Natural killer cell (primary cell): ENCODE data around the gene C12orf43. TPM values are rescaled to one million over a fixed set of nuclear protein-coding genes. Genes with fewer than 3 reads are reported as not detected.

Experiments
- ATAC-seq, 3 donors: fragments of 150-1000 bp in 2 of 3; fragments of 200-7000 bp in 1 of 3; cut with Tn5 transposase; 1 replicate in 1 of 3; 2 replicates in 2 of 3; pipeline ENCODE4 v1.10.0; 2021; ENCODE audit warnings: mild to moderate bottlenecking in 2 of 3, moderate library complexity in 2 of 3
- DNase-seq, 2 donors: peaks; one replicate each; pipeline versions ENCODE4 v3.0.0 to v3.0.0-alpha.2; 2013 to 2021; ENCODE audit warnings: mixed read lengths in 1 of 2
- H3K27ac ChIP-seq: one replicate; pipeline ENCODE4 v1.5.1; 2013; ENCODE audit warnings: mild to moderate bottlenecking, low read length
- H3K27me3 ChIP-seq: one replicate; pipeline ENCODE4 v1.6.1; 2013; ENCODE audit warnings: low read length; ENCODE audit not compliant: control insufficient read depth, insufficient read depth
- H3K36me3 ChIP-seq: one replicate; pipeline ENCODE4 v1.6.1; 2013; ENCODE audit warnings: low read length; ENCODE audit not compliant: control insufficient read depth, insufficient read depth
- H3K4me1 ChIP-seq: one replicate; pipeline ENCODE4 v1.6.1; 2013; ENCODE audit warnings: low read length; ENCODE audit not compliant: control insufficient read depth, insufficient read depth
- H3K4me3 ChIP-seq: one replicate; pipeline ENCODE4 v1.5.1; 2013; ENCODE audit warnings: low read length
- H3K9me3 ChIP-seq: one replicate; pipeline ENCODE4 v1.6.1; 2013; ENCODE audit warnings: low read length; ENCODE audit not compliant: control insufficient read depth, insufficient read depth
- H3K27ac Mint-ChIP-seq, 2 donors: one replicate each; pipeline ENCODE4 v1.8.0; 2022; ENCODE audit warnings: mild to moderate bottlenecking in 2 of 2, mixed read lengths in 2 of 2, moderate library complexity in 1 of 2
- H3K27me3 Mint-ChIP-seq, 2 donors: one replicate each; pipeline ENCODE4 v1.8.0; 2022; ENCODE audit warnings: low read depth in 2 of 2, mixed read lengths in 2 of 2
- H3K36me3 Mint-ChIP-seq: one replicate; pipeline ENCODE4 v1.8.0; 2022; ENCODE audit warnings: mixed read lengths
- H3K4me1 Mint-ChIP-seq, 2 donors: one replicate each; pipeline ENCODE4 v1.8.0; 2022; ENCODE audit warnings: mixed read lengths in 2 of 2
- H3K4me3 Mint-ChIP-seq: one replicate; pipeline ENCODE4 v1.8.0; 2022; ENCODE audit warnings: mild to moderate bottlenecking, moderate library complexity, mixed read lengths
- H3K9me3 Mint-ChIP-seq, 2 donors: one replicate each; pipeline ENCODE4 v1.8.0; 2022; ENCODE audit warnings: mixed read lengths in 2 of 2
- WGBS: methylation state at CpG from one replicate; pipeline ENCODE4 v1.1.7; 2013; ENCODE audit warnings: missing lambda C conversion rate; ENCODE audit not compliant: insufficient coverage; 5-methylcytosine and 5-hydroxymethylcytosine counted together
- intact Hi-C: fragments of 100-400 bp; cut with micrococcal nuclease; formaldehyde crosslinking; loops from one replicate; pipeline ENCODE4 v1.14.2; 2022
- total RNA-seq, 4 donors: library from RNA; stranded (reverse); fragments of 120-200 nt in 1 of 4; gene quantifications; one replicate each; pipeline versions ENCODE4 v1.2.3 to v1.2.4, GENCODE V29; 2013 to 2022
- TF ChIP-seq, protein P1 (sequence below): fragments of 200-600 bp; IDR thresholded peaks from one replicate; pipeline ENCODE4 v1.8.0; 2022; ENCODE audit warnings: antibody characterized with exemption

C12orf43 gene
- total RNA-seq, 3 donors from 2014 or later (not counting 1 experiment from before 2014, with no cell fraction given), result 16.0 to 19.9 (median 18.0) TPM

GRCh38 chr12:120989687-120990086, 26.6 kb downstream of the C12orf43 start:
- ATAC-seq (no peak), DNase-seq (no peak)
- no peak overlapping the region for H3K27ac ChIP-seq
- TF ChIP-seq, protein P1, sequence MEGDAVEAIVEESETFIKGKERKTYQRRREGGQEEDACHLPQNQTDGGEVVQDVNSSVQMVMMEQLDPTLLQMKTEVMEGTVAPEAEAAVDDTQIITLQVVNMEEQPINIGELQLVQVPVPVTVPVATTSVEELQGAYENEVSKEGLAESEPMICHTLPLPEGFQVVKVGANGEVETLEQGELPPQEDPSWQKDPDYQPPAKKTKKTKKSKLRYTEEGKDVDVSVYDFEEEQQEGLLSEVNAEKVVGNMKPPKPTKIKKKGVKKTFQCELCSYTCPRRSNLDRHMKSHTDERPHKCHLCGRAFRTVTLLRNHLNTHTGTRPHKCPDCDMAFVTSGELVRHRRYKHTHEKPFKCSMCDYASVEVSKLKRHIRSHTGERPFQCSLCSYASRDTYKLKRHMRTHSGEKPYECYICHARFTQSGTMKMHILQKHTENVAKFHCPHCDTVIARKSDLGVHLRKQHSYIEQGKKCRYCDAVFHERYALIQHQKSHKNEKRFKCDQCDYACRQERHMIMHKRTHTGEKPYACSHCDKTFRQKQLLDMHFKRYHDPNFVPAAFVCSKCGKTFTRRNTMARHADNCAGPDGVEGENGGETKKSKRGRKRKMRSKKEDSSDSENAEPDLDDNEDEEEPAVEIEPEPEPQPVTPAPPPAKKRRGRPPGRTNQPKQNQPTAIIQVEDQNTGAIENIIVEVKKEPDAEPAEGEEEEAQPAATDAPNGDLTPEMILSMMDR, result no peak
- intact Hi-C loops, result no loop called here
- Mint-ChIP-seq H3K9me3 (peaks cover 0 to 3% of the 10 kb centered on the region in 2 donors), H3K27me3 (peaks cover 3% of the 10 kb centered on the region in 2 donors), H3K36me3 (no peaks in the 10 kb centered on the region), H3K4me3 (no peak overlapping the region), H3K27ac (no peak overlapping the region), H3K4me1 (no peaks in the 10 kb centered on the region)
- 85% methylated on average over 3 of the region's 3 CpGs for WGBS
- H3K9me3 ChIP-seq, result no peaks in the 10 kb centered on the region
- no peaks in the 10 kb centered on the region for H3K36me3 ChIP-seq
- no peaks in the 10 kb centered on the region for H3K27me3 ChIP-seq
- no peaks in the 10 kb centered on the region for H3K4me1 ChIP-seq
- no peak overlapping the region for H3K4me3 ChIP-seq

DNA sequence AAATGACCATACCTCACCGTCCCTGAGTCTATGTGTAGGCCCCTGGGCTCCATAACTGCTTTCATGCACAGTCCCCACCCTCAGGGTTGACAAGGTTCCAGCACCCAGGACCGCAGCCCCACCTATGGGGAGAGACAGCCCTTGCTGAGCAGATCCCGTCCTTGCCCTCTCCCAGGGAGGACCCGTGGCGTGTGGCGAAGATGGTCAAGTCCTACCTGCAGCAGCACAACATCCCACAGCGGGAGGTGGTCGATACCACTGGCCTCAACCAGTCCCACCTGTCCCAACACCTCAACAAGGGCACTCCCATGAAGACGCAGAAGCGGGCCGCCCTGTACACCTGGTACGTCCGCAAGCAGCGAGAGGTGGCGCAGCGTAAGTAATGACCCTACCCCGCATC, 27.6 kb downstream of the C12orf43 start:
- H3K27ac Mint-ChIP-seq, result no peak overlapping the region
- H3K4me1 Mint-ChIP-seq, result no peaks in the 10 kb centered on the region
- Histone ChIP-seq H3K4me1 (no peaks in the 10 kb centered on the region), H3K27ac (no peak overlapping the region), H3K4me3 (no peak overlapping the region), H3K27me3 (no peaks in the 10 kb centered on the region), H3K36me3 (no peaks in the 10 kb centered on the region), H3K9me3 (no peaks in the 10 kb centered on the region)
- no peak for ATAC-seq
- peaks cover 0 to 3% of the 10 kb centered on the region in 2 donors for H3K9me3 Mint-ChIP-seq
- peaks cover 0 to 3% of the 10 kb centered on the region in 2 donors for H3K27me3 Mint-ChIP-seq
- H3K4me3 Mint-ChIP-seq, result no peak overlapping the region
- no peaks in the 10 kb centered on the region for H3K36me3 Mint-ChIP-seq
- intact Hi-C loops, result no loop called here
- no peak for DNase-seq
- WGBS, result 90% methylated on average over 17 of the region's 17 CpGs
- TF ChIP-seq, protein P1, result no peak

GRCh38 chr12:120988234-120988633, 28.1 kb downstream of the C12orf43 start:
- Histone ChIP-seq H3K27ac (no peak overlapping the region), H3K4me1 (no peaks in the 10 kb centered on the region), H3K27me3 (no peaks in the 10 kb centered on the region), H3K4me3 (no peak overlapping the region), H3K9me3 (no peaks in the 10 kb centered on the region), H3K36me3 (no peaks in the 10 kb centered on the region)
- no peak overlapping the region for H3K4me3 Mint-ChIP-seq
- no peak for DNase-seq
- H3K9me3 Mint-ChIP-seq, result peaks cover 0 to 3% of the 10 kb centered on the region in 2 donors
- no peaks in the 10 kb centered on the region for H3K36me3 Mint-ChIP-seq
- peaks cover 0 to 3% of the 10 kb centered on the region in 2 donors for H3K27me3 Mint-ChIP-seq
- no peak overlapping the region for H3K27ac Mint-ChIP-seq
- no peaks in the 10 kb centered on the region for H3K4me1 Mint-ChIP-seq
- ATAC-seq, result no peak
- intact Hi-C loops, result no loop called here
- 92% methylated on average over 4 of the region's 4 CpGs for WGBS
- TF ChIP-seq, protein P1, result no peak

DNA sequence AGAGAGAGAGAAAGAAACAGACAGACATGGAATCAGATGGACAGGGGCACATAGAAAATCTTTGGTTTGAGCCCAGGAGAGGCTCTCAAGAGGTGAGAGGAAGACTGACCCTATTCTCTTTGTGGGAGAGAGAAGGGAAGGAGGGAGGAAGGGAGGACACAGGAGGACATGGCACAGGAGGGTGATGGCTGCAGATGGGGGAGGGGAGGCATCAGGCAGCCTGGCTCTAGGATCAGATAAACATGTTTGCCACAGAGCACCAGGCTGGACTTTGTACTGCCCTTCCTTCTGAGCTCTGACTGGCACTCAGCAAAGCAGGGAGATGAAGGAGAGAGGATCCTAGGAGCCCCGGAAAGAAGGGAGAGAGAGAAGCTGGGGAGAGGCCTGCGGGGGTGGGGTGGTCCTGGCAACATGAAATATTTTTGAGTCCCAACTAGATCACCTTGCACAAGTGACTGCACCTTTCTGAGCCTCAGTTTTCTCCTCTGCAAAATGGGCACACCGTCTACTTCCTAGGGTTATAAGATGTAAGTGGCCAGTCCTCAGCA, 31.9 kb downstream of the C12orf43 start:
- H3K27ac ChIP-seq, result no peak overlapping the region
- TF ChIP-seq, protein P1, result no peak
- Mint-ChIP-seq H3K9me3 (peaks cover 0 to 3% of the 10 kb centered on the region in 2 donors), H3K4me1 (no peaks in the 10 kb centered on the region), H3K4me3 (no peak overlapping the region), H3K36me3 (no peaks in the 10 kb centered on the region), H3K27ac (no peak overlapping the region), H3K27me3 (peaks cover 0 to 3% of the 10 kb centered on the region in 2 donors)
- intact Hi-C loops, result no loop called here
- 100% methylated on average over 3 of the region's 3 CpGs for WGBS
- no peaks in the 10 kb centered on the region for H3K36me3 ChIP-seq
- H3K4me3 ChIP-seq, result no peak overlapping the region
- no peaks in the 10 kb centered on the region for H3K9me3 ChIP-seq
- DNase-seq, result no peak
- no peak for ATAC-seq
- H3K4me1 ChIP-seq, result no peaks in the 10 kb centered on the region
- no peaks in the 10 kb centered on the region for H3K27me3 ChIP-seq
